WTC11 (cell line): Measurements from ENCODE around the gene STK39. TPM values are rescaled to one million over a fixed set of nuclear protein-coding genes. Genes with fewer than 3 reads are reported as not detected.

Experiments used
- ATAC-seq: fragments of 200-7000 bp; cut with Tn5 transposase; 2 replicates; pipeline ENCODE4 v1.10.0; 2021; ENCODE audit warnings: mild to moderate bottlenecking, moderate library complexity
- CTCF ChIA-PET: fragments of 300-600 bp; sonication (Branson Sonifier 250); formaldehyde crosslinking; loops from one replicate; lab custom pipeline; 2021; ENCODE audit warnings: antibody characterized with exemption; lab: Charles Lee
- POLR2A ChIA-PET: fragments of 350-600 bp; sonication (Branson Sonifier 250); formaldehyde crosslinking; loops from one replicate; lab custom pipeline; 2021; ENCODE audit warnings: antibody characterized with exemption; lab: Charles Lee
- DNase-seq: peaks from one replicate; pipeline ENCODE4 v3.0.0; 2021; ENCODE audit warnings: low spot score
- H3K27ac Mint-ChIP-seq: 2 replicates; pipeline ENCODE4 v1.8.0; 2021; ENCODE audit warnings: mixed read lengths
- H3K27me3 Mint-ChIP-seq: 2 replicates; pipeline ENCODE4 v1.8.0; 2021; ENCODE audit warnings: low read depth, mild to moderate bottlenecking, moderate library complexity, mixed read lengths
- H3K36me3 Mint-ChIP-seq: 2 replicates; pipeline ENCODE4 v1.8.0; 2021; ENCODE audit warnings: mixed read lengths
- H3K4me1 Mint-ChIP-seq: 2 replicates; pipeline ENCODE4 v1.8.0; 2022; ENCODE audit warnings: mixed read lengths
- H3K4me3 Mint-ChIP-seq: 2 replicates; pipeline ENCODE4 v1.8.0; 2021; ENCODE audit warnings: mild to moderate bottlenecking, moderate library complexity, mixed read lengths
- H3K9me3 Mint-ChIP-seq: 2 replicates; pipeline ENCODE4 v1.8.0; 2021; ENCODE audit warnings: mixed read lengths
- AR ChIP-seq: fragments of 250-450 bp; sonication (Bioruptor Pico); IDR thresholded peaks from 2 replicates; pipeline ENCODE4 v1.9.0; 2021; ENCODE audit warnings: mild to moderate bottlenecking
- FOXK1 ChIP-seq: sonication (generic); formaldehyde crosslinking; IDR thresholded peaks from 2 replicates; pipeline ENCODE4 v1.8.0; 2022; ENCODE audit warnings: mild to moderate bottlenecking, moderate library complexity, missing genetic modification reagents
- HMGA2 ChIP-seq: fragments of 250-450 bp; sonication (Bioruptor Pico); IDR thresholded peaks from 2 replicates; pipeline ENCODE4 v1.4.0; 2021; ENCODE audit warnings: mild to moderate bottlenecking, moderate library complexity
- NR1H2 ChIP-seq: sonication (generic); formaldehyde crosslinking; IDR thresholded peaks from 2 replicates; pipeline ENCODE4 v1.9.0; 2021; ENCODE audit warnings: mild to moderate bottlenecking, moderate library complexity, missing genetic modification reagents
- ZNF281 ChIP-seq: sonication (generic); formaldehyde crosslinking; IDR thresholded peaks from 2 replicates; pipeline ENCODE4 v1.8.0; 2023; ENCODE audit warnings: mild to moderate bottlenecking, missing genetic modification reagents
- total RNA-seq: library from RNA; stranded (reverse); gene quantifications from 3 replicates; pipeline ENCODE4 v1.2.3, GENCODE V29; 2021
- TF ChIP-seq, protein P1 (sequence below): sonication (generic); formaldehyde crosslinking; IDR thresholded peaks from 2 replicates; pipeline ENCODE4 v1.8.0; 2023; ENCODE audit warnings: missing genetic modification reagents
- TF ChIP-seq, protein P2 (sequence below): fragments of 250-450 bp; sonication (Bioruptor Pico); IDR thresholded peaks from 2 replicates; pipeline ENCODE4 v1.9.0; 2021; ENCODE audit warnings: mild to moderate bottlenecking, borderline replicate concordance

STK39 gene
- total RNA-seq, 1 experiment from 2014 or later = 20.5 TPM

- Mint-ChIP-seq H3K4me3 (no peak overlapping the region), H3K36me3 (peaks cover 25% of the 10 kb centered on the region), H3K27ac (no peak overlapping the region), H3K9me3 (peaks cover 31% of the 10 kb centered on the region), H3K27me3 (peaks cover 2% of the 10 kb centered on the region; the same call in 1 of the 2 replicates), H3K4me1 (0 out of 2 replicates have a peak, but pooled peaks cover 2% of the 10 kb centered on the region)
- no peak for DNase-seq
- POLR2A ChIA-PET = no interaction called here
- CTCF ChIA-PET = interaction anchor here (2.4 kb wide), 1 partner anchor 151 kb away, joined by 22 read pairs; no protein-coding TSS in a partner anchor
- TF ChIP-seq, protein P1, sequence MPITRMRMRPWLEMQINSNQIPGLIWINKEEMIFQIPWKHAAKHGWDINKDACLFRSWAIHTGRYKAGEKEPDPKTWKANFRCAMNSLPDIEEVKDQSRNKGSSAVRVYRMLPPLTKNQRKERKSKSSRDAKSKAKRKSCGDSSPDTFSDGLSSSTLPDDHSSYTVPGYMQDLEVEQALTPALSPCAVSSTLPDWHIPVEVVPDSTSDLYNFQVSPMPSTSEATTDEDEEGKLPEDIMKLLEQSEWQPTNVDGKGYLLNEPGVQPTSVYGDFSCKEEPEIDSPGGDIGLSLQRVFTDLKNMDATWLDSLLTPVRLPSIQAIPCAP = no peak
- TF ChIP-seq, protein P2, sequence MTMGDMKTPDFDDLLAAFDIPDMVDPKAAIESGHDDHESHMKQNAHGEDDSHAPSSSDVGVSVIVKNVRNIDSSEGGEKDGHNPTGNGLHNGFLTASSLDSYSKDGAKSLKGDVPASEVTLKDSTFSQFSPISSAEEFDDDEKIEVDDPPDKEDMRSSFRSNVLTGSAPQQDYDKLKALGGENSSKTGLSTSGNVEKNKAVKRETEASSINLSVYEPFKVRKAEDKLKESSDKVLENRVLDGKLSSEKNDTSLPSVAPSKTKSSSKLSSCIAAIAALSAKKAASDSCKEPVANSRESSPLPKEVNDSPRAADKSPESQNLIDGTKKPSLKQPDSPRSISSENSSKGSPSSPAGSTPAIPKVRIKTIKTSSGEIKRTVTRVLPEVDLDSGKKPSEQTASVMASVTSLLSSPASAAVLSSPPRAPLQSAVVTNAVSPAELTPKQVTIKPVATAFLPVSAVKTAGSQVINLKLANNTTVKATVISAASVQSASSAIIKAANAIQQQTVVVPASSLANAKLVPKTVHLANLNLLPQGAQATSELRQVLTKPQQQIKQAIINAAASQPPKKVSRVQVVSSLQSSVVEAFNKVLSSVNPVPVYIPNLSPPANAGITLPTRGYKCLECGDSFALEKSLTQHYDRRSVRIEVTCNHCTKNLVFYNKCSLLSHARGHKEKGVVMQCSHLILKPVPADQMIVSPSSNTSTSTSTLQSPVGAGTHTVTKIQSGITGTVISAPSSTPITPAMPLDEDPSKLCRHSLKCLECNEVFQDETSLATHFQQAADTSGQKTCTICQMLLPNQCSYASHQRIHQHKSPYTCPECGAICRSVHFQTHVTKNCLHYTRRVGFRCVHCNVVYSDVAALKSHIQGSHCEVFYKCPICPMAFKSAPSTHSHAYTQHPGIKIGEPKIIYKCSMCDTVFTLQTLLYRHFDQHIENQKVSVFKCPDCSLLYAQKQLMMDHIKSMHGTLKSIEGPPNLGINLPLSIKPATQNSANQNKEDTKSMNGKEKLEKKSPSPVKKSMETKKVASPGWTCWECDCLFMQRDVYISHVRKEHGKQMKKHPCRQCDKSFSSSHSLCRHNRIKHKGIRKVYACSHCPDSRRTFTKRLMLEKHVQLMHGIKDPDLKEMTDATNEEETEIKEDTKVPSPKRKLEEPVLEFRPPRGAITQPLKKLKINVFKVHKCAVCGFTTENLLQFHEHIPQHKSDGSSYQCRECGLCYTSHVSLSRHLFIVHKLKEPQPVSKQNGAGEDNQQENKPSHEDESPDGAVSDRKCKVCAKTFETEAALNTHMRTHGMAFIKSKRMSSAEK (CRISPR knock-in tag) = no peak
- TF ChIP-seq NR1H2 (CRISPR knock-in tag) = no peak
- no peak for ATAC-seq
Measured at GRCh38 chr2:167966937-167967913, 280.2 kb downstream of the STK39 start.

GRCh38 chr2:167965907-167966761 lies 281.3 kb downstream of the STK39 start:
- Mint-ChIP-seq H3K4me1 (peaks cover 13% of the 10 kb centered on the region), H3K36me3 (peaks cover 14% of the 10 kb centered on the region), H3K27ac (no peak overlapping the region), H3K9me3 (peaks cover 21% of the 10 kb centered on the region), H3K27me3 (no peaks in the 10 kb centered on the region), H3K4me3 (no peak overlapping the region)
- ATAC-seq (no peak), DNase-seq (no peak)
- ChIA-PET CTCF (interaction anchor here (1.2 to 2.4 kb wide), 2 partner anchors 84 to 152 kb away, joined by 5 to 22 read pairs; no protein-coding TSS in a partner anchor), POLR2A (no interaction called here)
- TF ChIP-seq ZNF281 (CRISPR knock-in tag) (no peak), AR (CRISPR knock-in tag) (no peak), HMGA2 (CRISPR knock-in tag) (no peak), FOXK1 (CRISPR knock-in tag) (no peak)
